NCI-H1694 treated with DMSO at 0.1 percent for 48 hours (cell line): Measurements from ENCODE around the gene TGFBI.

Experiments
- DNase-seq: peaks from one replicate; lab custom pipeline; 2025; lab: John Stamatoyannopoulos, UW

Gene TGFBI

GRCh38 chr5:136001466-136001981, 27.3 kb upstream of the TGFBI start:
- DNase-seq: no peak

DNA sequence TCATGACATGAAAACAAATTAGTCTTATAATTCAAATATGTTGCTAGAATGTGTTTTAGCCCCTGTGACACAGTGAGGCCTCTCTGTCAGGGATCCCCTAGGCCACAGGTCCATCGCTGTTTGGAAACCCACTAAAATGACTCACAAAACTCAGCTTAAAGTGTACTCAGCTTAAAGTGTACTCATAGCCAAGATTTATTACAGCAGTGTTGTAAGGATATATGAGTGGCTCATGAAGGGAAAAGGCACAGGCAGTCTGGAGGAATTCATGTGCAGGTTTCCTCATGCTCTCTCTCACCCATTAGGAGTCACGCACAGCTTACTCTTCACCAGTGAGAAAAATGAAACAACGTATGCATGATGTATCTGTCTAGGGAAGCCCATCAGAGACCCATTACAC, 24.4 kb upstream of the TGFBI start:
- DNase-seq: no peak

DNA sequence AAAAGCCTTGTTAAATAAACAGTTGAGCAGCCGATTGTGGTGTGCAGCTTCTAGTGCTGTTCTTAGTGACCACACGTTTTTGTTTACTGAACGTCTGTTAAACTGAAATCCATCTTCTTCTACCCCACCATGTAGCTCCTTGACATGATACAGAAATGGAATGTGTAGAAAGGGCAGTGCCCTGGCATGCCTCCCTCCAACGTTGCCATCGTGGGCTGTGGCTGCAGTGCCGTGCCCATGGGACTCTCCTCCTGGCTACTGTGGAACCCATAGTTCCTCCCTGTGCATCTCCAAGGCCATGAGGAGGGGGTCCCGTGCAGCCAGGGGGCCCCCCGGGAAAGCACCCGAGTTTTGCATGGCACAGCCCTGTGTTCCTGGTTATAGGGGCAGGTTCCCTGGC, 23.3 kb upstream of the TGFBI start:
- no peak for DNase-seq

DNA sequence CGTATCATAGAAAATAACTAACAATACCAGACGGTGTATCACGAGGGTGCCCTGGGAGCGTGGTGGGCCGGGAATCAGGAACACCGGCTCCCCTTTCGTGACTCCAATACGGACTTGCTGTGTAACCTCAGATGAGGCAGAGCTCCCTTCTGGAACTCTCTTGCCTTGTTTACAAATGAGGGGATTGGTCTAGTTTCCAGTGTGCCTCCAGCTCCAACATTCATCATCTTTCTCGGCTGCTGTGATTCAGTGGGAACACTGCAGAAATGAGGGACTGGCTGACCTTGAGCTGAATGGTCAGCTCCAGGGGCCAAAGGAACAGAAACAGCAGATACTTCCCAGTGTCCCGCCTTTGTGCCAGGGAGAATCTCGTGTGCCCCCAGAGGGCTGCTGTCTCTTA, 22.6 kb upstream of the TGFBI start:
- DNase-seq: no peak

GRCh38 chr5:136006761-136007251, 22.0 kb upstream of the TGFBI start:
- no peak for DNase-seq

GRCh38 chr5:136007271-136007670, 21.5 kb upstream of the TGFBI start:
- DNase-seq: no peak

DNA sequence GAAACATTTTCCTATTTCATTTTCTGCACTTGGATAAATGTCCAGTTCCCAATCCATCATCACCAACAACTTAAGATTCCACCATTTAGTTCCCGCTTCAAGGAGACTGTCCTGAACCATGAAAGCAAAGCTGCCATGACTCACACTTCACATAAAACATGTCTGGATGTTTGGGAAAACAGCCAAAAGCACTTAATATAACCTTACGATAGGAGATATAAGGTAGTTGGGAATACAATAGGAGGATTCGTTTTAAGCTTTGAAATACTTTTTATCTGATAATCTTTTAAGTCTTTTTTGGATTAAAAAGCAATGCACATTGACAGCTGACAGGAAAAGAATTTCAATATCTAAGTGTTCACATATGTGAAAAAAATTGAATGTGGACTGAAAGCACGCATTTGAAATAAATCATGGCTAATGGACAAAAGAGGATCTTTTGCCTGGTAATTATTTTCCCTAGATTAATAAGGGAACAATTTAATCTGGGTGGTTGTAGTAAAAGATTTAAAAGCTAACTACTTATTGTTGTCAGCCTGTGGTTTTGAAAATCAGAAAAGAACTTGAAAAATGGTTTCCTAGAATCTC, 17.3 kb upstream of the TGFBI start:
- no peak for DNase-seq

- no peak for DNase-seq
Observed at GRCh38 chr5:136012041-136012804, 16.6 kb upstream of the TGFBI start.

DNA sequence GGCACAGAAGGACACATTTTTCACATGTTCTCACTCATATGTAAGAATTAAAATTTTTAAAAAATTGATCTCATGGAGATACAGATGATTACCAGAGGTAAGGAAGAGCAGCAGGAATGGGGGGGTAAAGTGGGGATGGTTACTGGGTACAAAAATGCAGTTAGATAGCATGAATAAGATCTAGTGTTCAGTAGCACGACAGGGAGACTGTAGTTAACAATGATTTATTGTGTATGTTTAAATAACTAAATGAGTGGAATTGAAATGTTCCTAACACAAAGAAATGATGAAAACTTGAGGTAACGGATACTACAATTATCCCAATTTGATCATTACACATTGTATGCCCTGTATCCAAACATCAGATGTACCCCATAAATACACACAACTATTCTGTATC, 15.2 kb upstream of the TGFBI start:
- no peak for DNase-seq

- no peak for DNase-seq
Observed at GRCh38 chr5:136014049-136015002, 14.5 kb upstream of the TGFBI start.

DNA sequence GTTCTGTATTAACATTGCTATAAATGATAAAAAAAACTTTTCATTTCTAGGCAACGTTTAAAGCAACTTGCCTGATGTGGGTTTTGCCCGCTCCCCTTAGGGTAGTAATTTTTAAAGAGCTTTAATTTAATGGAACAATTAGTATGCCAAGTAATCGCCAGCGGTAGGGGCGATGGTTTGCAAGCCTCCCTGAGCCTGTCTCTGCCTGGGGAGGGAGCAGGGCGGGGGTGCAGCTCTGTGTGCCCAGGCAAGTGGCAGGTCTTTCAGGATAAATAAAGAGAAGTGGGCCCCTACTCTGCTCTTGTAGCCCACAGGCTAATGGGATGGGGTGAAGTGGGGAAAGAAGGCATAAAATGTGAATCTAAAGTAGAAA, 13.8 kb upstream of the TGFBI start:
- no peak for DNase-seq

DNA sequence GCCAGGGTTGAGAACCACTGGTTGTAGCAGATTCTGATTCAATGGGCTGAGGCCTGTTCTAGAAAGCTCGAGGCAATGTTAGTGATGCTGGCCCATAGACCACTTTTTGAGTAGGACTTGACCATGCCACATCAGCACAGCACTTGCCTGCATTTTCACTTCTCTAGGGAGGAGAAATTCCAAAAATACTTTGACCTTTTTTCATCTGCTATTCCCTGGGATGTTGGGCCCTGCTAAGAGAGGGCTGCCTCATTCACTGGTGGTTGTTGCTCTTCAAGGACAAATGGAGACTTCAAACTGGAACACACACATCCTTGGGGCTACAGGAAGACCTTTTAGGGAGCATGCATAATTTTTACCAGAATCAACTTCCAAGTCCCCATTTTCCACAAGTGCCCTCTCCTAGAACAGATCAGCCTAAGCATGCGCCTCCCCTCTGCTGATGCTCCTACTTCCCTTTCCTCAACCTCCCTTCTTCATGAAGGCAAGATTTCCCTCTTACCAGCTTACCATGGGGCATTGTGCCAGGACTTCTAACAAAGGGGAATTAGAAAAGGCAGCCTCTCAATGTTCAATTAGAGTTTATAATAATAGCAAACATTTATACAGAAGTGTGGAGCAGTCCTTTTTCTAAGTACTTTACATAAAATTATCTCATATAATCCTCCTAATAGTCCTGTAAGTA, 12.7 kb upstream of the TGFBI start:
- no peak for DNase-seq

GRCh38 chr5:136016945-136017530, 11.8 kb upstream of the TGFBI start:
- DNase-seq: no peak

DNA sequence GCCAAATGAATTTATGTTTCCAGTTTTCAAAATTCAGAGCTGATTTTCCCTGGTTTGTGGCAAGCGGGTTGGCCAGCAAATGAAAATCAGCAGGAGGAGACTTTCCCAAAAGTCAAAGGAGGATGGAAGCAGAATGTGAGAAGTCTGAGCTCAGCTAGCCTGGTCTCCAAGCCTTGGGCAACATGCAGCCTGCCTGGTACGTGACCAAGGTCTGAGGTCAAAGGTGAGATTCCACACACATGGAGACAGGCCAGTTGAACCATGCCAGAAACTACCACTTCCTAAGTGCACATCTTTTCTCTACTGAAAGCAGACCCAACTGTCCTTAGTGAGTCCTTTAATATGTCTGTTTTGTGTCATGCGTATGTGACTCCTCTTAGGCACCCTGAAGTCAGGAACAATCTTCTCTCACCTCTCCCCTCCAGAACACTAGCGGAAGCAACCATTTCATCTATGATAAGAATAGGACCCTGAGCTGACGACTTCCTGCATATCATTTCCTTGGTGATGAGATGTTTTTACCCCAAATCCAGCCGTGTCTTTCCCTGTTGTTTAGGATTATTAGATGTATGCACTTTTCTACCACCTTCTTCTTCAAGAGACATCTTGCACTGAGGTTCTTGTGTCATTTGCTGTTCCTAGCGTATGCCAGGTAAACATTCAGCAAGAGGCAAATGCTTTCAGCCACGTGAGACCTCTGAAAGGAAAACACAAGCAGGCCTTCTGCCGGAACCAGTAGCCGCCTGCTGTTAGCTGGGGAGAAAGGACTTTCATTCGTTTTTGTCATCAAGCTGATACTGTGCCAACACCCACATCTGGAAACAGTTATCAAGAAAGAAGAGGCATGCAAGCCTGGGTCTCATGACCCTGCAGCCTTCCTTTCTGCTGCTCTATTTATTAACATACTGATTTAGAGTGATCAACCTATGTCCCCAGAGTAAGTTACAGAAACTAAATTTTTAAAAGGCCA, 9.7 kb upstream of the TGFBI start:
- DNase-seq: no peak

GRCh38 chr5:136020001-136020382, 8.8 kb upstream of the TGFBI start:
- DNase-seq: no peak

DNA sequence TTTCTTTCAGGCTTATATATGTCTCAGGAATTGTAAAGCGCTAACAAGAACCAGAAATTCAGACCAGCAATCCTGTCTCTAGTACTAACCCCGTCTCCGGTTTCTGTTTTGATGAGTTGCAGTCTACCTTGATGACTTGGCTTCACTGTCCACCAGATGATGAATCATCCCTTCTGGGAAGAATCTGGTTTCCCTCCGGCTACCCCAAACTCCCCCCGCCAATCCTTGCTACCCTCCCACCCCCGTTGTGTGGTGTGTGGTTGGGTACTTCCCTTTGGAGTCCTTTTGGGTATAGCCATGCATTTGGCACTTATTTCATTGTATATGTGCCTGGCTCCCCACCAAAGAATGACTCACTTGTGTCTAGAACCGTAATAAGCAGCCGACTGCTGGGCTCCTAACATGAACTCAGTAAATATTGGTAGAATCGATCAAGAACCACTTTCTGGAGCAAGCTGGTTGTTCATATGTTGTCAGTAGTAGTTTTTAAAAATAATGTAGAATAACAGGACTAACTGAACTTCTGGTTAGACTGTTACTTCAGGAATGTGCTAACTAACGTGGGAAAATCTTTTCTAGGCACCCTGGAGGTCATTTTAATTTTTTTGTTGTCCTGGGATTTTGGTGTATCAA, 8.3 kb upstream of the TGFBI start:
- DNase-seq: no peak

- no peak for DNase-seq
Observed at GRCh38 chr5:136021016-136021405, 7.8 kb upstream of the TGFBI start.

- DNase-seq: no peak
Observed at GRCh38 chr5:136022965-136023364, 5.8 kb upstream of the TGFBI start.

- no peak for DNase-seq
Observed at GRCh38 chr5:136023958-136024541, 4.7 kb upstream of the TGFBI start.
